HG02870 (cell line): ENCODE results near the gene C8G.
A peak's percentile ranks its signal among the peaks of the same experiment; 100 is the strongest.

Source experiments
- ATAC-seq: cut with Tn5 transposase; IDR thresholded peaks from one replicate; pipeline ENCODE4 v1.9.1; 2021; ENCODE audit warnings: mild to moderate bottlenecking, moderate library complexity; ENCODE audit not compliant: unreplicated experiment

Gene C8G

DNA sequence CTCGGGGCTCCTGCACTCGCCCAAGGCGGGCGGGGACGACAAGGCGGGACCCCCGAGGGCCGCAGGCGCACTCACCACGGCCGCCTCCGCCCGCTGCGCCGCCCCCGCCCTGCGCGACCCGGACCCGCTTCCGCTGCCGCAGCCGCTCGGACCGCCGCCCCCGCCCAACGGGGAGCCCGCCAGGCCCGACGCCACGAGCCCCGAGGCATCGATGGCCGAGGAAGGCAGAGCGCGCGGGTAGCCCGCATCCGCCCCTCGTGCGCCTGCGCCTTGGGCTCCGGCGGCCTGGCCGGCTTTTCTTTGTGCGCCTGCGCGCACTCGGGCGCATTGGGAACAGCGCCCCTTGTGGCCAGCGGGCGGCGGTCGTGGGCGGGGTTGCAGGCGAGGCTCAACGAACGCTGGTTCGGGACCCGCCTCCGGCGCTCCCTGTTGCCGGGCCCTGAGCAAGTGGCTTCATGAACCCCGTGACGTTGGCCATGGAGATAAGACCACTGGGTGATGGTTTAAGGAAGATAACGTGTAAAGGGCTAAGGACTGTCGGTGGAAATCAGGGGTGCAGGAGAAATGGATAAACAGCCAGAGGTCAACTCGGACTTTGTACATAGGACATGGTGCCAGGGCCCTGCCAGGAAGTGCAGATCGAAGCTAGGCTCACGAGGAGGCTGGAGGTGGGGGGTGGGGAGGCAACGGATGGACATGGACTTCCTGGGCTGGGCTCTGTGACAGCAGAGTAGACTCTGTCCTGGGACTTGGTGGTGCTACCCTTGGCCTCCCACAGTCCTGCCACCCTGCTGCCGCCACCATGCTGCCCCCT lies at the start of gene C8G, which contains the start of gene FBXW5:
Gene C8G (plus strand): TSS at position 725 of the 814 bp plus-strand sequence. CDS start 78 bp downstream, at position 803.
Gene FBXW5 (minus strand): TSS at position 220 of the 814 bp plus-strand sequence. CDS start 655 bp downstream, outside the sequence.
- peak; percentile 67 for ATAC-seq

DNA sequence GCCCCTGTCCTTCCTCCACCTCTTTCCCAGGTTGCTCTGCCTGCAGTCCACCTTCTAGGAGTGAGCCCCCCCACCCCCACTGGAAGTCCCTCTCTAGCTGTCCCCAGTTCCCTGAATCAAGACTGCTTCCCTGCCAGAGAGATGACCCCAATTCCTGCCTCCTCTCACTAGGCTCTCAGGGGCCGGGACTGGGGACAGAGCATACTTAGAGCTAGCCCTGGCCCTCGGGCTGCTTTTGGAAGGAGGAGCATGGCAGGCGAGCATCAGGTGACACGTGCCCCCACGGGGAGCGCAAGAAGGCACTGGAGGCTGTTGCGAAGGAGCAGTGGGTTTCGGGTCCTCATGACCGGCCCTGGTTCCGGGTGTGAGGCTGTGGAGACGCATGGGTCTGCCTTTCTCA lies 49.0 kb upstream of the C8G start:
- no peak for ATAC-seq

DNA sequence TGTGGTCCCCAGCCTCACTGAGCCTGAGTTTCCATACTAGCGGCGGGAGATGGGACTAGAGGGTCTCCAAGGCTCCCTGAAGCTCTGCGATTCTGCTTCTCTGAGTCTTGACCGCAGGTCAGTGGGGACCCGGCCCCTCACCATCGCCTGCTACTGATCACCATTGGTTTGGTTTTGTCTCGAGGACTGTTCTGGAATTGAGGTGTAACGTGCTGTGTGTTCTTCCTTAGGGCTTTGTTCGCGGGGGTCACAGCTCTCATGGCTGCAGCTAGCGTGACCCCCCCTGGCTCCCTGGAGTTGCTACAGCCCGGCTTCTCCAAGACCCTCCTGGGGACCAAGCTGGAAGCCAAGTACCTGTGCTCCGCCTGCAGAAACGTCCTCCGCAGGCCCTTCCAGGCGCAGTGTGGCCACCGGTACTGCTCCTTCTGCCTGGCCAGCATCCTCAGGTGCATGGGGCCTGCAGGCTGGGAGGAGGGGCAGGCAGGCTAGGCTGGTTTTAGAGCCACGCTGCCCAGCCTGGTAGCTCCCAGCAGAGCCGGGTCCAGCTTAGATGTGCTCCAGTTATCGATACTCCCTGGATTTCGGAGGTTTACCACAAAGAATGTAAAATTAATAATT lies 46.5 kb upstream of the C8G start:
- no peak for ATAC-seq

DNA sequence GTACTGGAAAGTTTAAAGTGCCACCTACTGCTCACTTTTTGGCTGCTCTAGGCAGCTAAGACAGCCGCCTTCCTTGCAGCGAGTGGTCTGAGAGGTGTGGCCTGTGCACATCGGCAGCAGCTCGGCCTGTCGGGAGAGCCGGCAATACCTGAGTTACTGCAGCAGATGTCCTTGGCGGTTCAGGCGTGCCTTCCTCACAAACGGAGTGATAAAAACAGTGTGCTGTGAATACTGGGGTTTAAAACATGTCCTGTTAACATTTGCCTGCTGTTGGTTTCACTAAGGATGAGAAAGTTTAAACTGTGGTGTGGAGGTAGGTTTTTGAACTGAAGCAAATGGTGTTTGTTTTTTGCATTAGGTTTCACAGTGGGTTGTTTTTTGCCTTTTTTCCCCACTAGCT lies 45.8 kb upstream of the C8G start:
- peak; percentile 42 for ATAC-seq

DNA sequence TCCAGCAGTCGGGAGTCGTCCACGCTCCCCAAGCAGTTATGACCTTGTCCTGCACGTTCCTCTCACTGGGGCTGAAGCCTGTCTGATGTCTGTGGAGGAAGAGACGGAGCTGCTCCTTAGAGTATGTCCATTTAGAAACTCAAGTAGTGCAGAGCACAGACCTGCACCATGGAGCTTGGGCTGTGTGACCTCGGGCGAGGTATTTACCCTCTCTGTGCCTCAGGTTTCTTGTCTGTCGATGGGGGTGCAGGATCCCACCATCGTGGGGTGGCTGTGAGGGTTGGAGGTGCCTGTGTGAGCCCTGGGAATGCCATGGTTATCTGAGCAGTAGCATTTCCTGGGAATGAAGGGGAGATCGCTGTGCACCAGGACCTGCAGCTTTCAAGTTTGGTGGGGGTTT lies 44.5 kb upstream of the C8G start:
- ATAC-seq: no peak

DNA sequence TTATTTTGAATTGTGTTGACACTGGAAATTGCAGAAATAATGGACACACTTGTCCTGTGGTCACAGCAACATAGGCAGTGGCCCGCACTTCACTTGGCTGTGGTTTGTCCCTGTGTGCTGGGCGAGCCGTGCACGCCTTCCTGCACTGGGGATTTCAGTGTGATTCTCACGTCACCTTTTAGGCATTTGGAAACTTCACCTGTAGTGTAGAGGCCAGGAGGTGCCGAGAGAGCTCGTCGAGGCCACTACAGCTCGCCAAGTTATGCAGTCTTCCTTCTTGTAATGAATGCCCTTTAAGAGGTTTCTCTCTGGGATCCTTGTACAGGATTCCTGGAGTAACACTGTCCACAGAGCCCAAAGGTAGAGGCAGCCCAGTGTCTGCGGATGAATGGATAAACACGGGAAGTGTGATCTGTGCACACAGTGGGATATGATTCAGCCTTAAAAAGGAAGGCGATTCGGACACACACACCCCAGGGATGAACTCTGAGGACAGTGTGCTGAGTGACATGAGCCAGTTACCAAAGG lies 44.0 kb upstream of the C8G start:
- no peak for ATAC-seq

DNA sequence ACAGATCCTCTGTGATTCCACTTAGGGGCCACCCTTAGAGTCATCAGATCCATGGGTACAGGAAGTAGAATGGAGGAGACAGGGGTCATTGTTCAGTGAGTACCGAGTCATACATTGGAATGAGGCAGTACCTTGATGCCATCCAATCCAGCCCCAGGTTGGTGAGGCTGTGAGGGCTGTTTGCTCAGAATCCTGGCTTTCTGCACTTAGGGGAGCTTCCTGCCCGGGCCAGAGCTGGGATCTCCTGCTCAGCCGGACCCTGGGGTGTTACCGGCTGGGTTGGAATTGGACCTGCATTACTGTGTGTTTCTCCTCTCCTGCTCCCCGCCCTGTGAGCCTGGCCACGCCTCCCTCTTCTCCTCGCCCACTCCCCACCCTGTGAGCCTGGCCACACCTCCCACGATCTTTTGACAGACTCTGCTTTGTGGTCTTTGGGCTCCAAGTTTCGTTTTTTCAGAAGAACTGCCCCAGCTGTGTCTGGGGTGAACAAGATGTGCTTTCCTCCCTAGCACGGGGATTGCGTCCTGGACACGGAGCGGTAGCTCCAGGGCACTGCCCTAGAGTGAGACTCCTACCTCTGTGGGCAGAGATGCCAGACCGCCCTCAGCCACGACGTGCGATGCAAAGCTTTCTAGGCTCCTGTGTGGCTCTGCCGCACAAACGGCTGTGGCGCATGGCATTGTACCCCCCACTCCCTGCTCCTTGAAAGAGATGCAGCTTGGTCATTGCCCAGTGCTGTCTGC lies 43.4 kb upstream of the C8G start:
- ATAC-seq: peak; percentile 58

DNA sequence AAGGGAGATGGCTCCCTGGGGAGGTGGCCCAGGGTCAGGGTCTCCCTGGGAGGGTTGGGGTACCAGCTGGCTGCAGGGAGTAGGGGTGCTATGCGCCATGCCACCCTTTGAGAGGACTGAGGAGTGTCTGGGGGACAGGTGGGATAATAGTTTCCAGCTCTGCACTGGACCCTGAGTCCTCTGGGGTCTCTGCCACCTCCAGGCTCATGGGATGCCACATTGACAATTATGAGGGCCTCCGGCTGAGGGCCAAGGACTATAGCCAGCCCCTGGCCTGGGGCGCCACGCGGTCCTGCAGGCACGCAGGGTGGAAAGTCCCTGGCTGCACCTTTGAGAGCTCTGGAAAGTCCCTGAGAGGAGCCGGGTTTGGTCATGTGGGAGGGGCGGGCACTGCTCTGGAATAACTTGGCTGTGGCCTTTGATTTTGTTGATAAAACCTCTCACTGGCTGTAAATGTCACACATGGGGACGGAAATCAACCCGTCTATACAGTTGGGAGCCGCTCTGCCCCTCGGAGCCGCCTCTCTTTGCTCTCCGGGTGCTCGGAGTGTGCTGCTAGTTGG lies 42.7 kb upstream of the C8G start:
- ATAC-seq: peak; percentile 38

DNA sequence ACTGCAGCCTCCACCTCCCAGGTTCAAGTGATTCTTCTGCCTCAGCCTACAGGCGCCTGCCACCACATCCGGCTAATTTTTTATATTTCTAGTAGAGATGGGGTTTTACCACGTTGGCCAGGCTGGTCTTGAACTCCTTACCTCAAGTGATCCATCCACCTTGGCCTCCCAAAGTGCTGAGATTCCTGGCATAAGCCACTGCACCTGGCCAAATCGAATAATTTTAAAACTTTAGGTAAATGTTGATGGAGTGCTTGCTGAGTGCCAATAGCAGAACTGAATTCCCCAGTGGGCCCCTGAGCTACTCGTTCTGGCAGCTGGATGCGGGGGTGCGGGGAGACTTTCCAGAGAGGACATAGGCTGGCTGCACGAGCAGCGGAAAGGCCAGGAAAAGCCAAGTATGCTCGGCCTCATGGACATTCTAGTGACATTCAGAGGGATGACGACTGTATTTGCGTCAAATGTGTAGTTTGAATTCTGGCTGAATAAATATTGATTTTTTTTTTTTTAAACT lies 41.9 kb upstream of the C8G start:
- ATAC-seq: no peak

DNA sequence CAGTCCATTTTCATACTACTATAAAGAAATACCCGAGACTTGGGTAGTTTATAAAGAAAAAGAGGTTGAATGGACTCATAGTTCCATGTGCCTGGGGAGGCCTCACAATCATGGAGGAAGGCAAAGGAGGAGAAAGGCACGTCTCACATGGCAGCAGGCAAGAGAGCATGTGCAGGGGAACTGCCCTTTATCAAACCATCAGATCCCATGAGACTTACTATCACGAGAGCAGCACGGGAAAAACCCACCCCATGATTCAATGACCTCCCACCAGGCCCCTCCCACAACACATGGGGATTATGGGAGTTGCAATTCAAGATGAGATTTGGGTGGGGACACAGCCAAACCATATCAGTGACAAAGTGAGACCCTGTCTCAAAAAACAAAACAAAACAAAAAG lies 38.8 kb upstream of the C8G start:
- ATAC-seq: no peak

DNA sequence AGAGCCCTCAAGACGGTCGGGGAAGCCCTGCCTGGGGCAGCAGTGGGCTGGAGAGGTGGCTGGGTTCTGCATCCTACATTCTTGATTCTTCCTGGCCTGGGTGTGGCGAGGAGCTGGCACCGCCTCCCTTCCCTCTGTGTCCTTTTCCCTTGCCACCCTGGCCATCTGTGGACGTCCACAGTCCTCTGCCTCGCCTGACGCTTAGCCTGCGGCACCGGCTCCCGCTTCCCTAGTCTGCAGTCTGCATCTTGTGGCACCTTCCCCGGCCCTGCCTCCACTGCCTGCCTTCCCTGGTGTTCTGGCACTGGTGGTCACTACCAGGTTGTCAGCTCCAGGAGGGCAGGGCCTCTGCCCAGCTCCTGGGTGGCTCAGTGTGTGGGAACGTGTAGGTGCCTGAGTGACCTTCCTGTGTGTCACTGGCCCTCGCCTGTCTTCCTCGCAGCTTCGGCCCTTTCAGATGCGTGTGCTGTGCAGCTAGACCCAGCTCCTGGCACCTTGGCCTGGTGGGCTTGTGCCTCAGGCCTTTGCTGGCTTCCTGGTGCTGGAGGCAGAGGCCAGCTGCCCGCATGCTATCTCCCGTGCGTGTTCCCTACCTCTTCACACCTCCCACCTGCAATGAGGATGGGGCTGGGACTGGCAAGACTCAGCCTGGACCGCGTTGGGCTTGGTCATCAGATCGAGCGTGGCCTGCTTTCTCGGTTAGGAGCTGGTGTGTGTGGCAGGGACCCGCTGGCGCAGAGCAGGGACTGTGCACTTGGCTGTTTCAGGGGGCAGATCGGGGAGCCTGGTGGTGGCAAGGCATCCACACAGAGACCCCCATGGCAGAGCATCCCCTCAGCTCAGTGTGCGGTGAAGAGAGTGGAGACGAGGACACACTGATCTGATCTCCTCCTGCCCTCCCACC lies 37.8 kb upstream of the C8G start:
- no peak for ATAC-seq

DNA sequence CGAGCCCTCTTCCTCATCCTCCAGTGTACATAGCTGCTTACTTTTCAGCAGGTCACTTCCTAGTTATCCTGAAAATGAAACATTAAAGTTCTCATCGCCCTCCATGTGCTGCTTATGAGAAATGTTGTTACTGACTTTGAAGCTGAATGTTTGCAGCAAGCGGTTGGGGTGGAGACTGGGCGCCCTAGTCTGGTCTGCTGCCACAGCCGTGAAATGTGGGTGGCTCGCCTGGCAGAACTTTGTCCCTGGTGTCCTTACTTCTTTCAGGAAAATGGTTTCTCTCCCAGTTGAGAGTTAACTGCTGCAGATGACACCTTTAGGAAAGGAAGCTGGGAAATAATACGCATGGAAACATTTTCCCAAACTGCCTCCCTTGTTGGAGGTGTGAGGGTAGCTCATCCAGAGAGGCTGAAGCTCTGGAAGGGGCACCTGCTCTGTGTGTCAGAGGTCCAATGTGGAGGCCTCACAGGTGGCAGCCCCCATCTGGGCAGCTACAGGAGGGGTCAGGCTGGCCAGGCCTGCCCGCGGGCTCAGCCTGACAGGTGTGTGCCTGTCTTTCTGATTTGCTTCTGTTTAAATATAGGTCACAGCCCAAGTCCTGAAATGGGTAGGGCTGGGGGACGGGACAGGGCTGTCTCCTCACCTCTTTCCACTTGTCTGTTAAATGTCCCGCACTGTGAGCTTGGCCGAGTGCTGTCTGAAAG lies 34.7 kb upstream of the C8G start:
- no peak for ATAC-seq

DNA sequence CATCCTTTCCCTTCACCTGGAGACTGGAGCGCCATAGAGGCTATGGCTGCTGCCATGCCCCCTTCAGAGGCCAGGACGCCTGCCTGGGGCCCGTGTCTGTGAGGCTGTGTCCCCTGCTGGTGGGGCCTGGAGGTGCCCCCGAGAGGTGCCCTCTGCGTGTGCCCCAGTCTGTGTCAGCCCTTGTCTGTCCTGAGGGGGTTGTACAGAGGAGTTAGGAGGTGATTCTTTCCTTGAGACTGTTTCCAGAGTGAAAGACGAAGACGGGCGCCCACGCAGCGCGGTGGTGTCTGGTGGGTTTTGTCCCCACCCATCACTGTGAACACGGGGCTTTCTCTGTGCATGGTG lies 34.2 kb upstream of the C8G start:
- ATAC-seq: no peak

DNA sequence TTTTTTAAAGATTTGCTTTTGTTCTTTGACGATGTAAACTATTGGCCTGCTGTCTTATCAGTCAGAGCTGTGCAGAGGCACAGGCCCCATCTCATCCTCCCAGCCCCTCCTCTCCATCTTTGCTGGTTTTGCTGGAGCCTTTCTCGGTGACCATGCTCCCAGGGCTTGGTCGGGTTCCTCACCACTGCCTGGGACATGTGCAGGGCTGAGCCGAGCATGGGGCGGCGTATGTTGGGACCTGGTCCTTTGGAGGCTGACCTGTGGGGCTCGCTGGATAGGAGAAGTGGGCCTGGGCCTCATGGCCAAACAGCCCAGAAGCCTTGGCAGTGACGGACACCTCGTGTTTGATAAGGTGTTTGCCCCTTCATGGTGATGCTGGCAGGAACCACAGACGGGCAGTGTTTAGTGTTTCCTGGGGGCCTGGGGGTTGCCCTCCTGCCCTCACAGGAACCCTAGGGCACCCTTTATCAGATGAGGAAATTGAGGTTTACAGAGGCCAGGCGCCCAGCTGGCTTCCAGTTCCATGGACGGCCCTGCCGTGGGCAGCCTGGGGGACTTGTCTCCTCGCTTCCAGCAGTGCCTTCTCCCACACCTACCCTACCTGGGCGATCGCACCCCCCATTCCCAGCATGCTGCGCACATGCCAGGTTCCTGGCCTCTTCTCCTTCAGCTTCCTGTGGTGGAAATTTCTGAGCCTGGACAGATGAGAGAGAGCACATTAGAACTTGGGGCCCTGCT lies 31.2 kb upstream of the C8G start:
- ATAC-seq: no peak

DNA sequence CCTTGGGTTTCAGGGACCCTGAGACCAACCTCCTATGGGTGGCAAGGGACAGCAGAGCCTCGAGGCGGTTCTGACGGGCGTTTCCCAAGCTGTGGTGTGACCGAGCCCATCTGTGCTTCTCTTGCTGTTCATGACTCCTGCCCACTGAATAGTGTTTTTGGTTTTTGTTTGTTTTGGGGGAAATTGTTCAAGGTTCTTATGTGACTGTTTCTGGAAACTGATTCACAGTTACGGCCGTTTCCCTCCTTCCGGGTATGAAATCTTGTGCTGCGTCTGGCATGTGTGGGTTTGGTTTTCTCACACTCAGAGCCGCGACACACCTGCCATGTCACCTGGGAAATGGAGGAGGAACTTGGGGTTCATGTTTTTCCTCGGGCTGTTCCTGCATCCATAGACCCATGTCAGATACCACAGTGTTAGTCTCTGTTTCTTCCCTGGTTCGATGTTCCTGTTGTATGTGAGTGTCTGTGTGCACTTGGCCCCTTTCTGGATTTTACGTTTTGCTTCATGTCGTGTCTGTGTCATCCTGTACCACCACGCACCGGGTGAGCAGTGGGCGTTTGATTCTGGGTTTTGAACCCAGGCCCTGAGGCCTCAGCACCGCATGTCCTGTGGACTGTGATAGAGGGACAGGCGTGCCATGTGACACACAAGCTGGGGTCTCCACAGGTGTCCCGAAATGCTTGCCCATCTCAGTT lies 29.3 kb upstream of the C8G start:
- no peak for ATAC-seq

DNA sequence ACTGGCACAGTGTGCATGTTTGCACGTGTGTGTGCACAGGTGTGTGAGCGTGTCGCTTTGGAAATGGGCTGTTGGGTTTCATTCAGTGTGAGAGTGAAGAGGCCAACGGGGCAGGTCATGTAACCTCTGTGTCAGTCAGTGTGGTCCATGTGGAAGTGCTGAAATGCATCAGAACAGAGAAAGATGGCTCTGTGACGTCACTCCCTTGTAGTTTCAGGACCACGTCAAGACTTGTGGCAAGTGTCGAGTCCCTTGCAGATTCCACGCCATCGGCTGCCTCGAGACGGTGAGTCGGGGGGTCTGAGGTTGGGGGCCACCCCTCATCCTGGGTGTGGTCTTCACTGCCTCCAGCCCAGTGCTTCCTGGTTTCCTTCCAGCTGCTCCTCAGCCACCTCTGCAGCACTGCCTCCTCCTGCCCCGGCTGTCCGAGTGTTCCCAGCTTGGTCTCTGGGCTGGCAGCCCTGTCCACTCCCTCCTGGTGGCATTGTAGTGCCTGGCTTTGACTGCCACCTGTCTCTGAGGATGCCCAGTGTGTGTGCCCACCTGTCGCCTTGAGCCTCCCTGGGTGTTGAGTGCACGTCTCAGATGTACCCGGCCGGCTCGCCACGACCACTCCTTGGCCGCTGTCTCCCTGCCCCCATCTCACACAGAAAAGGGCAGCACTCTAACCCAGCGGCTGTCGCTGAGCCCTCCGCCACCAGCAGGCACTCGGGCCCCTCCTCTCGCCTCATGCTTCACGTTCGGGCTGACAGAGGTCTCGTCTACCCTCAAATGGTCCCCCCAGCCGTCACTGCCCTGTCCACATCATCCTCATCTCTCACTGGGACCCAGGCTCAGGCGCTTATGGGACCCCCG lies 28.5 kb upstream of the C8G start:
- ATAC-seq: no peak

DNA sequence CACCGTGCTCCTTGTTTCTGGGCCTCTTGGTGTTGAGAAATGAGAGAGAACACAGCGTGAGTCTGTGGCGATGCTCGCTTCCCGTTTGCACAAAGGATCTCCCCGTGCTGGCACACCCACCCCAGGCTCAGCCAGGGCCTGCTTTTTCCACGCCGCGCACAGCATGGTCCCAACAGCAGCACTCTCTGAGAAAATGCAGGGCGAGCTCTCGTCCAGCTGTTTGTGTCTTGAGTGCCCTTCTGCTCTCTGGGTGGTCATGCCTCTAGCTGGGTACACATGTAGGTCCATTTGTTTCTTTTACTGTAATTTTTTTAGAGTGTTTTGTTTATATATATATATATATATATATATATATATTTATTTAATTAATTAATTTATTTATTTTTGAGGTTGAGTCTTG lies 27.1 kb upstream of the C8G start:
- no peak for ATAC-seq
